HG03103 (cell line): Measurements from ENCODE around the gene CYP11A1.
"Not testable (repeated sequence)": the region's sequence is repeated elsewhere in the genome, so short reads cannot be mapped to it uniquely, and the experiment has no call there.

Source experiments
- ATAC-seq: cut with Tn5 transposase; IDR thresholded peaks from one replicate; pipeline ENCODE4 v1.9.1; 2021; ENCODE audit warnings: low read depth; ENCODE audit not compliant: unreplicated experiment

CYP11A1 gene

DNA sequence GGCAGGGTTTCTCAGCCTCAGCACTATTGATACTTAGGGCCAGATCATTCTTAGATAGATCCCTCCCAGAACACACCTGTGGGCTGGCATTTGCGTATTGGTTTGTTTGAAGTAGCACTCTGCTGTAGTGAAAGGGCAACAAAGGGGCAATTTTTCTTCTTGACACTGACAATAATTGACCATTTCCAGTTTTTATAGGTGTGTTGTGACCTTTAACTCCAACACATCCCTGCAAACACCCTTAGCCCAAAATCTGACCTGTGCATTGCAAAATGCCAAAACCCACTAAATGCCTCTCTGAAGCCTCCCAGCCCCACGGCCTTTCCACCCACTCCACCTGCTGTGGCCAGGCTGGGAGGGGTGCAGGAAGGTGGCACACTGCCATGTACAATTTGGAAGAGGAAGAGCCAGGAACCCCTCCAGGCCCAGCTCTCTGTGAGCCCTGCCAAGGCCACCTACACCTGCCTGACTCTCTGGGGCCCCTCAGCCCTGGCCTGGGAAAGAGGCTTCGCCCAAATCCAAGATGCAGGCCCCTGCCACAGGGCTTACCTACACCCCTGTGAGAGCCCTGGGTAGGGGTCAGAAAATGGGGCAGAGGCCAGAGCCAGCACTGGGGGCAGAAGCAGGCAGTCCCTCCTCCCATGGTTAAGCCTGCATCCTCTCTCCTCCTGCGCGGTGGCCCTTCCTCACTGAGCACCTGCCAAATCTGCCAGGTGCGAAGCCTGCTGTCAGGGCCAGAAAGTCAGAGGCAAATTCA is 9.6 kb upstream of the CYP11A1 start:
- no peak for ATAC-seq

- no peak for ATAC-seq
Measured at GRCh38 chr15:74376226-74376625, 8.8 kb upstream of the CYP11A1 start.

- no peak for ATAC-seq
Measured at GRCh38 chr15:74375303-74375693, 7.9 kb upstream of the CYP11A1 start.

- no peak for ATAC-seq
Measured at GRCh38 chr15:74374648-74375302, 7.3 kb upstream of the CYP11A1 start.

DNA sequence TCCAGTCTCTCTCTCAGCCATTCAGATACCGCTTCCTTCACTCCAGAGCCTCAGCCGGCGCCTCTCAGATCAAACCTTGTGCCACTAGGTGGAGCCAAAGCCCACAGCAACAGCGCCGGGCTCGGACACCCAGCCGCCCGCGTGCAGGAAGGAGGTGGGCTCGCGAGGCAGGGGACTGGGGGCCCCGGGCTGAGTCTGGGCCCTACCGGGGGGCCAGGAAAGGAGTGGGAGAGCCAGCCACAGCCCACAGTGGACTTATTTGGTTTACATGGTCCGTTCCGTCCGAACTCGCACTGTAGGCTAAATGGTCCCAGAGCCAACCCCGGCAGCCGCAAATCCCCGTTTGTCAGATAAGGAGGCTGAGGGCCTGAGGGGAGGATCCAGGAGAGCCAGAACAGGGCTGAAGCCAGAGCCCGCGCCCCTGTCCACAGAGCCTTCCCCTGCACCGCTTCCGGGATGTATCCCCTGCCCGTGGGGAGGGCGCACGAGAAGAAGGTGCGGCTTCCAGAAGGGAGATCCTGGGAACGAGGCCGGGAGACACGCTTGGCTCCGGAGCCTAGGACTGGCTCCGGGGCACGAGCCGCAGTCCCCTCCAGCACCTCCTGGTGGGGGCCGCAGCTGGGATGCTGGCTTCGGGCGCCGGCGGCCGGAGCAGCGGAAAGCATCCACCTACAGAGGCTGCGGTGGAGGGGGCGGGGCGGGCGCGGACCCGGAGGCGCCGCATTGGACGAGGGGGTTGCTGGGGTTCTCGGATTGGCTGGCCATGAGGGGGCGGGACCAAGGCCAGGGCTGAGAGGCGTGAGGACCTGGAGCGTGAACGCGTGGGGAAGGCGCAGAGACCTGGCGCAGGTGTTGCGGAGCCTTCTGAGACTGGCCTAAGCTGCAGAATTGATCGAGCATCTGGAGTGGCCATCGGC is 6.5 kb upstream of the CYP11A1 start:
- peak; percentile 62 for ATAC-seq

DNA sequence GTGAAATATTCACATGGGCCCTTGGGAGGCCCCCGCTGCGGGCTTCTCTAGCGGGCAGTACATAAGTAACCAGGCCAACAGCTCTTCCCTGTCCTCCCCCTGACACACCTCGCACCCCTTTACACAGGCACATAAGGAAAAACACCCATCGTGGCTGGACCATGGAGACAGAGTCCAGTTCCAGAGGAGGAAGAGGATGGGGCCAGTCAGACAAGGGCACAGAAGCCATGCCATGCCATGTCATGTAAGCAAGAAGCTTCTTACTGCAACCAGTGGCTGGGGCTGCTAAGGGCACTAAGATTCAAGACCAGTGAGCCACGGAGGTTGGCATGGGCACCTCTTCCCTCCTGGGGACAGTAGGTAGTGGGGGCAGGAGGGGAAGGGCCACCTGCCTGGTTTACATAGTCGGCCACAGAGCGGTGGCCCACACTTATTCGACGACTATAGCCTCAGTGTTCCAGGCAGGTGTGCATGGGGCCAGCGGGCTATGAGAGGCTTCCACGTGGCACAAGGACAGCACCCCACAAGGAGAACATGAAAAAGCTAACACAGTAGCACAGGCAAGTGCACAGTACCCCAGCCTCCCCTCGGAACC is 5.7 kb upstream of the CYP11A1 start:
- ATAC-seq, result no peak

GRCh38 chr15:74370471-74370870 is 3.0 kb upstream of the CYP11A1 start:
- no peak for ATAC-seq

- no peak for ATAC-seq
Measured at GRCh38 chr15:74369756-74370155, 2.3 kb upstream of the CYP11A1 start.

DNA sequence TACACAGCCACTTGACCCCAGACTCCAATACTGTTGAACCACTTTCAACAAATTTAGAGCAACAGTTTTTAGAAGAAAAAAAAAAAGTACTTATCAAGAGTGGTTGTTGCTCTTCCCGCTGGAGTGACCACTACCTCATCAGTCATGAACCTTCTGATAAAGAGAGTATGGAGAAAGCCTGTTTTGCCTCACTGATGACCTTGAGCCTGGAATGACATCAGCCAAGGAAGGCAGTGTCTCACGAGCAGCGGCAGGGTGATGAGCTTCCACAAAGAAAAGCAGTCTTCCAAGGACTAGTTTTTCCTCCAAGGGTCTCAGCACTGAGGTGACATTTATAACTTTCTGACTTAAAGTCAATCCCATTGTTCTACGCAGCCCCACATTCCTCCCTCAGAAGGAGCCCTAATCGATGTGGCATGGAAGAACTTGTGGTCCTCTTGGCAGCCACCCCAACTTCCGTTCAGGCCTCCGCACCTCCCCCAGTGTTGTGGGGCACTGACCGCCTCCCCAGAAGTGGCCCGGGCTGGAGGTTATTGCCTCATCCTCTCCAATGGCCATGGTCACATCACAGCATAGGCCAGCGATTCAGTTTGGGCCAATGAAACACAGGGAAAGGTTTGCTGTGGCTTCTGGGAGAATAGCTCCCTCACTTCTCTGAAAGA is 1.8 kb upstream of the CYP11A1 start:
- ATAC-seq, result no peak

- no peak for ATAC-seq
Measured at GRCh38 chr15:74368121-74368520, 675 bp upstream of the CYP11A1 start.

DNA sequence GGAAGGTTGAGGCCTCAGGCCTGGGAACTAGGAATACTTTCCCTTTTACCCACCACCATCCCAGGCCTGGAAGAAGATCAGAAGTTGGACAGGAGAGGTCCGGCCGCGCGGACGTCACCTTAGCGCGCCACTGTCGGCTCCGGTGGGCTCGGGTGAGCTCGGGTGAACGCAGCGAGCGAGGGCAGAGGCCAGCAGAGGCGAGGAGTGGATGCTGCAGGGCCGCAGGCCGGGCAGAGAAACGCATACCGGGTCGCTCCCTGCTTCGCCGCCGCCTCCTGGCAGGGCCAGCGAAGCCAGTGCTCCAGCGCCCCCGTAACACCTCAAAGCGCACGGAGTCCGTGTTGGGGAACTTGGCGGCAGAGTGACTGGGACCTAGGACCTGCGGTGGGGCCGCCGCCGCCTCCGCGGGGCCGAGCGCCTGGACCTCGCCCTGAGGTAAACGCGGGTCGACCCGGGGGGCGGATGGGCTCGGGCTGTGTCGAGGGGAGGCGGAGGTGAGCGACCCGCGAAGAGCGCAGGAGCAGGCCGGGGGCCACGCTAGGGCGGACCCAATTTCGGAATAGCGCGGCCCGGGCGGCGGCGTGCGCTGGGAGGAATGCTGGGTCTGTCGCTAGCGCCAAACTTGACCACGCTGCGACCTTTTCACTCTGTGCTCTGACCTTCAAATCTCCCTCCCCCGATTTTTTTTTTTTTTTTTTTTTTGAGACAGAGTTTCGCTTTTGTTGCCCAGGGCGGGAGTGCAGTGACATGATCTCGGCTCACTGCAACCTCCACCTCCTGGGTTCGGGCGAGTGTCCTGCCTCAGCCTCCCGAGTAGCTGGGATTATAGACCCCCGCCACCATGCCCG is 1.6 kb downstream of the CYP11A1 start:
- no peak for ATAC-seq

DNA sequence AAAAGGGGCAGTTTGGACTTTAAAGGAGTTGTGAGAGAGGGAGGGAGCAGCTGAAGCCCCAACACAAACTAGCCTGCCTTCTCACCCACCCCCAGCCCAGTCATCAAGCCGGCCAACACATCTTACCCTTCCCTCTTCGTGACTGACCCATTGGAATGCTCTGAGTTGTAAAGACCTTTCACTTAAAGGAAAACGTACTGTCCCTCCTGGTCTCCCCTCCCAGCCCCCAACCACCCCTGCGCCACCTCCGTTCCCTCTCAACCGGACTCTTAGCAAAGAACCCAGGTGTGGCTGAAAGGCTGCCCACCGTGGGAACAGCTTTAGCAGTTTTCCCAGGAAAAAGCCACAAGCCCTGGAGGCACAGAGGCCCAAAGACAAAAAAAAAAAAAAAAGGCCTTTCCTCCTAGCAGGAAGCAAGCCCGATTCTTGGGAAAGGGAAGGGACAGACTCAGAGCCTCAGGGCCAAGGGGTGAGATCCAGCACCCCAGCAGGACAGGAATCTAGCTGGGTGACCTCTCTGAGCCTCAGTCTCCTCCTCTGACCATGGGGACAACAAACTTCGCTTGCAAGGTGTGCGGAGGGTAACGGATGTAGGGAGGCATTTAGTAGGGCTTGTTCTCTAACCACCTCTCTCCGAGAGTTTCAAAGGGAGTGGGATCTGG is 2.4 kb downstream of the CYP11A1 start:
- no peak for ATAC-seq

- ATAC-seq, result no peak
Measured at GRCh38 chr15:74362482-74362881, 5.0 kb downstream of the CYP11A1 start.

GRCh38 chr15:74360855-74361254 is 6.6 kb downstream of the CYP11A1 start:
- not testable (repeated sequence) for ATAC-seq

- ATAC-seq, result not testable (repeated sequence)
Measured at GRCh38 chr15:74359376-74359775, 8.1 kb downstream of the CYP11A1 start.

- ATAC-seq, result not testable (repeated sequence)
Measured at GRCh38 chr15:74357514-74357913, 9.9 kb downstream of the CYP11A1 start.

- ATAC-seq, result not testable (repeated sequence)
Measured at GRCh38 chr15:74356050-74356449, 11.4 kb downstream of the CYP11A1 start.

DNA sequence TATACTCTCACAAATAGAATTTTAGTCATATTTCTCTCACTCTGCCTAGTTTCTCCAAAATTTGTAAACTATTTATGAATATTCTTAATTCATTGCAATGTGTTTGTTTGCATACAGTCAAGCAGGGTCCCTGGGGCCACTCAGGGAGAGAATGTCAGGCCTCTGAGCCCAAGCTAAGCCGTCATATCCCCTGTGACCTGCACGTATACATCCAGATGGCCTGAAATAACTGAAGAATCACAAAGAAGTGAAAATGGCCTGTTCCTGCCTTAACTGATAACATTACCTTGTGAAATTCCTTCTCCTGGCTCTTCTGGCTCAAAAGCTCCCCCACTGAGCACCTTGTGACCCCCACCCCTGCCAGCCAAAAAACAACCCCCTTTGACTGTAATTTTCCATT is 13.5 kb downstream of the CYP11A1 start:
- not testable (repeated sequence) for ATAC-seq

DNA sequence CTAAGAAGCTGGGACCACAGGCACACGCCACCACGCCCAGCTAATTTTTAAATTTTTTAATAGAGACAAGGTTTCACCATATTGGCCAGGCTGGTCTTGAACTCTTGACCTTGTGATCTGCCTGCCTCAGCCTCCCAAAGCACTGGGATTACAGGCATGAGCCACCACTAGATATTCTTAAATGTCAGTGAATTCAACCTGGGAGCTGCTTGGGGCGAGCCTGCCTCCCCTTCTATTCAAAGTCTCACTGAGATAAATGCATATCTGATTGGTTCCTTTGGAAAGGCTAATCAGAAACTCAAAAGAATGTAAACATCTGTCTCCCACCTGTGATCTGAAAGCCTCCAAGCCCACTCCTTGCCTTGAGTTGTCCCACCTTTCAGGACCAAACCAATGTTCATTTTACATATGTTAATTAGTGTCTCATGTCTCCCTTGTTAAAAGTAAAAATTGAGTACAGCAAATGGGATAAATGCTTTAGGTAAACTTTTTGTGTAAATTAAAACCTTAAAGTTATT is 15.0 kb downstream of the CYP11A1 start:
- no peak for ATAC-seq
